ENCODE data around the gene IDH2. TPM values are rescaled to one million over a fixed set of nuclear protein-coding genes. Genes with fewer than 3 reads are reported as not detected.

The IDH2 gene
- total RNA-seq, 1 donor from 2014 or later = 149 TPM

- DNase-seq = no peak
- H3K27ac Mint-ChIP-seq (ENCODE audit: unreplicated experiment) = no peak overlapping the region
- no peak overlapping the region for H3K4me3 Mint-ChIP-seq (ENCODE audit: unreplicated experiment)
- H3K36me3 Mint-ChIP-seq (ENCODE audit: unreplicated experiment) = no peaks in the 10 kb centered on the region
- no peak for TF ChIP-seq CTCF (IDR thresholded peaks at IDR 0.05; ENCODE audit: partially characterized antibody, unreplicated experiment)
- peaks cover 69% of the 10 kb centered on the region for H3K4me1 Mint-ChIP-seq (ENCODE audit: low read depth, unreplicated experiment)
- H3K27me3 Mint-ChIP-seq (ENCODE audit: unreplicated experiment) = no peaks in the 10 kb centered on the region
- peaks cover 12% of the 10 kb centered on the region for H3K9me3 Mint-ChIP-seq (ENCODE audit: unreplicated experiment)
Observed at GRCh38 chr15:90039996-90040395, 62.3 kb downstream of the IDH2 start.

- no peak overlapping the region for H3K27ac Mint-ChIP-seq (ENCODE audit: unreplicated experiment)
- no peaks in the 10 kb centered on the region for H3K36me3 Mint-ChIP-seq (ENCODE audit: unreplicated experiment)
- H3K27me3 Mint-ChIP-seq (ENCODE audit: unreplicated experiment) = peaks cover 3% of the 10 kb centered on the region
- peaks cover 65% of the 10 kb centered on the region for H3K4me1 Mint-ChIP-seq (ENCODE audit: low read depth, unreplicated experiment)
- DNase-seq = no peak
- no peak for TF ChIP-seq CTCF (IDR thresholded peaks at IDR 0.05; ENCODE audit: partially characterized antibody, unreplicated experiment)
- peak overlapping the region; percentile 5 for H3K4me3 Mint-ChIP-seq (ENCODE audit: unreplicated experiment)
- H3K9me3 Mint-ChIP-seq (ENCODE audit: unreplicated experiment) = peaks cover 14% of the 10 kb centered on the region
Observed at GRCh38 chr15:90038632-90039095, 63.6 kb downstream of the IDH2 start.

GRCh38 chr15:90037961-90038631 is 64.2 kb downstream of the IDH2 start:
- peaks cover 63% of the 10 kb centered on the region for H3K4me1 Mint-ChIP-seq (ENCODE audit: low read depth, unreplicated experiment)
- no peaks in the 10 kb centered on the region for H3K36me3 Mint-ChIP-seq (ENCODE audit: unreplicated experiment)
- H3K9me3 Mint-ChIP-seq (ENCODE audit: unreplicated experiment) = peaks cover 12% of the 10 kb centered on the region
- H3K27me3 Mint-ChIP-seq (ENCODE audit: unreplicated experiment) = peaks cover 4% of the 10 kb centered on the region
- DNase-seq = no peak
- peak overlapping the region; percentile 19 for H3K27ac Mint-ChIP-seq (ENCODE audit: unreplicated experiment)
- no peak for TF ChIP-seq CTCF (IDR thresholded peaks at IDR 0.05; ENCODE audit: partially characterized antibody, unreplicated experiment)
- peak overlapping the region; percentile 5 for H3K4me3 Mint-ChIP-seq (ENCODE audit: unreplicated experiment)

DNA sequence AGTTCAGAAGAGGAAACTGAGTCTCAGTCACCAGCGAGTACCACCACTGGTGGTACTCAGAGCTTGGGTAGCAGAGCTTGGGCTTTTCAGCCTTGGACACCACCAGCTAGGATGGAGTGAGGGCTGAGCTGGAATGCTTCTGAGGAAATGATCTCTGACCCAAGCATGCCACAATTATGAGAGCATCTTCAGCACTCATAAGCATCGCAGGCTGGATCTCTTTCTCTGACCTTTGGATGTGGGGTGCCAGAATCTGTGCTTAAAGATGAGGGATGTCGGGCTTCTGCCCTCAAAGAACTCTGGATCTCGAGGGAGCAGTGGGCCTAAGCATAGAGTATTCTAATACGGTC is 64.8 kb downstream of the IDH2 start:
- no peak for TF ChIP-seq CTCF (IDR thresholded peaks at IDR 0.05; ENCODE audit: partially characterized antibody, unreplicated experiment)
- H3K9me3 Mint-ChIP-seq (ENCODE audit: unreplicated experiment) = peaks cover 11% of the 10 kb centered on the region
- peaks cover 63% of the 10 kb centered on the region for H3K4me1 Mint-ChIP-seq (ENCODE audit: low read depth, unreplicated experiment)
- DNase-seq = no peak
- peak overlapping the region; percentile 25 for H3K4me3 Mint-ChIP-seq (ENCODE audit: unreplicated experiment)
- H3K36me3 Mint-ChIP-seq (ENCODE audit: unreplicated experiment) = no peaks in the 10 kb centered on the region
- peaks cover 5% of the 10 kb centered on the region for H3K27me3 Mint-ChIP-seq (ENCODE audit: unreplicated experiment)
- H3K27ac Mint-ChIP-seq (ENCODE audit: unreplicated experiment) = no peak overlapping the region

GRCh38 chr15:90036806-90037510 is 65.3 kb downstream of the IDH2 start:
- H3K27me3 Mint-ChIP-seq (ENCODE audit: unreplicated experiment) = peaks cover 5% of the 10 kb centered on the region
- peak overlapping the region; percentile 64 for H3K4me3 Mint-ChIP-seq (ENCODE audit: unreplicated experiment)
- peaks cover 10% of the 10 kb centered on the region for H3K9me3 Mint-ChIP-seq (ENCODE audit: unreplicated experiment)
- peaks cover 58% of the 10 kb centered on the region for H3K4me1 Mint-ChIP-seq (ENCODE audit: low read depth, unreplicated experiment)
- no peak for TF ChIP-seq CTCF (IDR thresholded peaks at IDR 0.05; ENCODE audit: partially characterized antibody, unreplicated experiment)
- DNase-seq = no peak
- no peaks in the 10 kb centered on the region for H3K36me3 Mint-ChIP-seq (ENCODE audit: unreplicated experiment)
- peak overlapping the region; percentile 94 for H3K27ac Mint-ChIP-seq (ENCODE audit: unreplicated experiment)
